NCI-H2171 (cell line): Measurements from ENCODE around the gene HTATSF1.

ENCODE experiments used
- DNase-seq: peaks from one replicate; lab custom pipeline; 2025; lab: John Stamatoyannopoulos, UW

The HTATSF1 gene

GRCh38 chrX:136496186-136496763 is 1.1 kb upstream of the HTATSF1 start:
- DNase-seq = no peak

GRCh38 chrX:136496764-136497555 is 432 bp upstream of the HTATSF1 start:
- peak; percentile 89 for DNase-seq

GRCh38 chrX:136519069-136519468 is 21.7 kb downstream of the HTATSF1 start:
- no peak for DNase-seq

GRCh38 chrX:136523770-136524169 is 26.4 kb downstream of the HTATSF1 start:
- DNase-seq = no peak

- no peak for DNase-seq
Measured at GRCh38 chrX:136525738-136526606, 28.6 kb downstream of the HTATSF1 start.

GRCh38 chrX:136528645-136529315 is 31.4 kb downstream of the HTATSF1 start:
- DNase-seq = no peak

GRCh38 chrX:136529795-136530194 is 32.4 kb downstream of the HTATSF1 start:
- DNase-seq = no peak

GRCh38 chrX:136531951-136532350 is 34.6 kb downstream of the HTATSF1 start, which contains the start of gene VGLL1:
TSS of gene VGLL1 (plus strand) at chrX:136532215. CDS start at chrX:136536021, 3,806 bp downstream.
- no peak for DNase-seq

- no peak for DNase-seq
Measured at GRCh38 chrX:136534131-136534530, 36.7 kb downstream of the HTATSF1 start.

GRCh38 chrX:136538811-136539210 is 41.4 kb downstream of the HTATSF1 start:
- DNase-seq = no peak

GRCh38 chrX:136540226-136540625 is 42.8 kb downstream of the HTATSF1 start:
- DNase-seq = no peak

- no peak for DNase-seq
Measured at GRCh38 chrX:136541294-136541693, 43.9 kb downstream of the HTATSF1 start.

- no peak for DNase-seq
Measured at GRCh38 chrX:136542281-136542680, 44.9 kb downstream of the HTATSF1 start.

- DNase-seq = no peak
Measured at GRCh38 chrX:136546371-136546781, 49.0 kb downstream of the HTATSF1 start.

- DNase-seq = no peak
Measured at GRCh38 chrX:136549226-136549625, 51.8 kb downstream of the HTATSF1 start.

GRCh38 chrX:136551410-136551809 is 54.0 kb downstream of the HTATSF1 start:
- DNase-seq = no peak

GRCh38 chrX:136555694-136556093 is 58.3 kb downstream of the HTATSF1 start:
- DNase-seq = no peak
